Nephron (organoid): ENCODE measurements around the gene MBOAT7.
"Not testable (repeated sequence)": the region's sequence is repeated elsewhere in the genome, so short reads cannot be mapped to it uniquely, and the experiment has no call there.

Experiments used
- H3K27ac Mint-ChIP-seq, 3 experiments: 2 replicates each; pipeline ENCODE4 v1.8.0; 2020; ENCODE audit warnings: mixed read lengths in 3 of 3, mild to moderate bottlenecking in 2 of 3, moderate library complexity in 1 of 3
- H3K27me3 Mint-ChIP-seq: 2 replicates; pipeline ENCODE4 v1.8.0; 2021; ENCODE audit warnings: low read depth, mild to moderate bottlenecking, moderate library complexity, mixed read lengths
- H3K36me3 Mint-ChIP-seq: 2 replicates; pipeline ENCODE4 v1.8.0; 2020; ENCODE audit warnings: low read depth, mixed read lengths
- H3K4me1 Mint-ChIP-seq: 2 replicates; pipeline ENCODE4 v1.8.0; 2020; ENCODE audit warnings: mixed read lengths
- H3K4me3 Mint-ChIP-seq, 3 experiments: 2 replicates each; pipeline ENCODE4 v1.8.0; 2020; ENCODE audit warnings: mild to moderate bottlenecking in 3 of 3, mixed read lengths in 3 of 3, moderate library complexity in 2 of 3
- H3K9me3 Mint-ChIP-seq: 2 replicates; pipeline ENCODE4 v1.8.0; 2020; ENCODE audit warnings: mixed read lengths
- TF ChIP-seq, protein P1 (sequence below), 3 experiments: fragments of 200-600 bp; sonication (generic); IDR thresholded peaks; one replicate each; pipeline ENCODE4 v1.5.0; 2021; ENCODE audit warnings: antibody characterized with exemption in 3 of 3; ENCODE audit not compliant: unreplicated experiment in 3 of 3

The MBOAT7 gene

DNA sequence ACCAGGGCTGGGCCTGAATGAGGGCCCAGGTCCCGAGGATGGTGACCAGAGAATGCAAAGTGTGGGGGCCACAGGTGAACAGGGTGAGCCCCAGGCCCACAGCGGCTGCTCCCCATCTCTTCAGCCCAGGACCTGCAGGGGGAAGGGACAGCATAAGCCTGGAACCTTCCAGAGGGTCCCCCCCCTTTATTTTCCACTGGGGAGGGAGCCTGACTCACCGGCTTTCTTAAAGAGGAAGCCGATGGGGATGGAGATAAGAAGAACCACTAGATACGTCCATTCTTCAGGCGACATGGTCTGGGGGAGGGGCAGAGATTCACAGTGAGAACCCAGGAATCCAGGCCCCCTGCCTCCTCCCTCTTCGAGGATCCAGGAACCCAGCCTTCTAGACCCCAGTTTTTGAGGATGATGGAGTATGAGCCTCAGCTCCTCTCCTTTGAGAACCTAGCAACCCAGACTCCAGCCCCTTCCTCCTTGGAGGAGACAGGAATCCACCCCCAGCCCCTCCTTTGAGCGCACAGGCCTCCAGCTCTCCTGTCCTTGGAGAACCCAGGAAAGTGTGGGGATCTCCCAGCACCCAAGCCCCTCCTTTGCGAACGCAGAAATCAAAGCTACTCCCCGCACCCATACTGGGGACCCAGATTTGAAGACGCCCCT is 1.0 kb downstream of the MBOAT7 start:
- Mint-ChIP-seq H3K4me3 (peak overlapping the region; percentile 91 to 95 (median 93)), H3K4me1 (peaks cover 24% of the 10 kb centered on the region), H3K9me3 (no peaks in the 10 kb centered on the region), H3K27ac (peak overlapping the region; percentile 82 to 93 (median 87)), H3K36me3 (peaks cover 31% of the 10 kb centered on the region), H3K27me3 (peaks cover 3% of the 10 kb centered on the region)
- TF ChIP-seq, protein P1, sequence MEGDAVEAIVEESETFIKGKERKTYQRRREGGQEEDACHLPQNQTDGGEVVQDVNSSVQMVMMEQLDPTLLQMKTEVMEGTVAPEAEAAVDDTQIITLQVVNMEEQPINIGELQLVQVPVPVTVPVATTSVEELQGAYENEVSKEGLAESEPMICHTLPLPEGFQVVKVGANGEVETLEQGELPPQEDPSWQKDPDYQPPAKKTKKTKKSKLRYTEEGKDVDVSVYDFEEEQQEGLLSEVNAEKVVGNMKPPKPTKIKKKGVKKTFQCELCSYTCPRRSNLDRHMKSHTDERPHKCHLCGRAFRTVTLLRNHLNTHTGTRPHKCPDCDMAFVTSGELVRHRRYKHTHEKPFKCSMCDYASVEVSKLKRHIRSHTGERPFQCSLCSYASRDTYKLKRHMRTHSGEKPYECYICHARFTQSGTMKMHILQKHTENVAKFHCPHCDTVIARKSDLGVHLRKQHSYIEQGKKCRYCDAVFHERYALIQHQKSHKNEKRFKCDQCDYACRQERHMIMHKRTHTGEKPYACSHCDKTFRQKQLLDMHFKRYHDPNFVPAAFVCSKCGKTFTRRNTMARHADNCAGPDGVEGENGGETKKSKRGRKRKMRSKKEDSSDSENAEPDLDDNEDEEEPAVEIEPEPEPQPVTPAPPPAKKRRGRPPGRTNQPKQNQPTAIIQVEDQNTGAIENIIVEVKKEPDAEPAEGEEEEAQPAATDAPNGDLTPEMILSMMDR (IDR thresholded peaks at IDR 0.05; ENCODE audit: unreplicated experiment in 3 of 3): no peak

DNA sequence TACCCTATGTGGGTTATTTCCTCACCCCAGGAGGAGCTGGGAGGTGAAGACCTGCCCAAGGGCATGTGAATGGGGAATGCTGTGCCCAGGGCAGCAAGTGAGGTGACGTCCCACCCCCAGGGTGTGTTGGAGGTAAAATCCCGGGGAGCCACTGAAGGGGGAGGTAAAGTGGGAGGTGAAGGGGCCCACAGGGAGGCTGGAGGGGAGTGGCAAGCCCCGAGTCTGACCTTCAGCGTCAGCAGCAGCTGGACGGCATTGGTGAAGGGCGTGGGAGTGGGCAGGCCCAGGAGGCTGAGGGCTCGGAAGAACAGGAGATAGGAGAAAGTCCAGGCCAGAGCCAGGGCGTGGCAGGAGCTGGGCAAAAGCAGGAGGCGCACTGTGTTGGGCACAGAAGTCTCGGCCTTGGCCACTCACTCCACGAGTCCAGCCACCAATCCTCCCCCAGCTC is 2.4 kb downstream of the MBOAT7 start:
- Mint-ChIP-seq H3K27ac (peak overlapping the region; percentile 66 to 87 (median 69)), H3K9me3 (no peaks in the 10 kb centered on the region), H3K4me3 (peak overlapping the region; percentile 91 to 95 (median 93)), H3K36me3 (peaks cover 31% of the 10 kb centered on the region), H3K27me3 (peaks cover 3% of the 10 kb centered on the region), H3K4me1 (peaks cover 19% of the 10 kb centered on the region)
- TF ChIP-seq, protein P1 (IDR thresholded peaks at IDR 0.05; ENCODE audit: unreplicated experiment in 3 of 3): no peak

DNA sequence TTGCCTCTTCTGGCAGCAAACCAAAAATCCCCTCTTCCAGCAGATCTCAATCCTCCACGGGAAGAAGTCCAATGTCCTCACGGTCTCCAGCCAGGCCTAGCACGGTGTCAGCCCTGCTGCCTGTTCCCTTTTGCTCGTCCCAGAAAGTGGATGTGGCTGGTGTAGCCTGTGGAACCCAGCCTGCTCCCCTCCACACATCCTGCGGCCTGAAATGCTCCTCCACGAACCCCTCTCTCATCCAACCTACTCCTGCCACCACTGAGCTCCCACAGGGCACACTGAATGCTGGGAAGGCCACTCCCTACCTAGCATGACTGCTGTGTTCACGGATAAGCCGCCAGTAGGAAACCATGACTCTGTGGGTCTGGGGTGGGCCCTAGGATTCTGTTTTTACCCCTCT is 3.0 kb downstream of the MBOAT7 start:
- Mint-ChIP-seq H3K9me3 (no peaks in the 10 kb centered on the region), H3K4me3 (peak overlapping the region; percentile 26 to 95 (median 91)), H3K4me1 (peaks cover 13% of the 10 kb centered on the region), H3K27me3 (peaks cover 3% of the 10 kb centered on the region), H3K27ac (peak overlapping the region in 2 of 3 experiments; percentile 69 to 87), H3K36me3 (peaks cover 28% of the 10 kb centered on the region)
- TF ChIP-seq, protein P1 (IDR thresholded peaks at IDR 0.05; ENCODE audit: unreplicated experiment in 3 of 3): no peak

DNA sequence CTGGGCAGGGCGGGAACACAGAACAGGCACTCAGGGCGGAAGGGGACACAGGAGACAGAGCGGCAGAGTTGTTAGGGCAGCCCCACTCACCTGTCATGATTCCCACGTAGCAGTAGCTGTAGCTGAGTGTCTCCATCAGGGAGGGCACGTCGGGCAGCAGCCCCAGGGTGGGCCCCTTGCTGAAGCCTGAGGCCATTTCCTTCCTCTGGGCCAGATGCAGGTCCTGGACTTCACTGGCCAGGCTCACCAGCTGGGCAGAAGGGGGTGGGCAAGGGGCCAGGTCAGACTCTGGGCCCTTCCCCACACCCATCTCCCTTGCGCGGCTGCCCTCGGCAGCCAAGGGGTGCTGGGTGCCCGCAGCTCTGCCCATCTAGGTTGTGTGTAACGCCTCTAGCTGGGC is 5.9 kb downstream of the MBOAT7 start:
- H3K36me3 Mint-ChIP-seq: peaks cover 33% of the 10 kb centered on the region
- H3K27ac Mint-ChIP-seq: no peak overlapping the region
- no peaks in the 10 kb centered on the region for H3K9me3 Mint-ChIP-seq
- peaks cover 18% of the 10 kb centered on the region for H3K4me1 Mint-ChIP-seq
- H3K4me3 Mint-ChIP-seq: no peak overlapping the region
- H3K27me3 Mint-ChIP-seq: peaks cover 3% of the 10 kb centered on the region
- TF ChIP-seq, protein P1 (IDR thresholded peaks at IDR 0.05; ENCODE audit: unreplicated experiment in 3 of 3): no peak

DNA sequence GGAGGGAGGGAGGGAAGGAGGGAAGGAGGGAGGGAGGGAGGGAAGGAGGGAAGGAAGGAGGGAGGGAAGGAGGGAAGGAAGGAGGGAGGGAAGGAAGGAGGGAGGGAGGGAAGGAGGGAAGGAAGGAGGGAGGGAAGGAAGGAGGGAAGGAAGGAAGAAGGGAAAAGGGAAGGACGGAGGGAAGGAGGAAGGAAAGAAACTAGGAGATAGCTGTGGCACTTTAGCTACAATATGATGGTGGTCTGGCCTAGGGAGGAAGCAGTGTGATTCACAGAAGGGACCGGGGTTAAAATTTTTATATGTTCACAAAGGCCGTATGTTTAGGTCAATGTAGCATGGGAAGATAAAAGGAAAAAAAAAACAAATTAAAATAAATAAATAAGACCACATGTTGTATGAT is 7.5 kb downstream of the MBOAT7 start:
- H3K36me3 Mint-ChIP-seq: peaks cover 35% of the 10 kb centered on the region
- not testable (repeated sequence) for H3K4me3 Mint-ChIP-seq, H3K27ac Mint-ChIP-seq, H3K9me3 Mint-ChIP-seq, H3K4me1 Mint-ChIP-seq, H3K27me3 Mint-ChIP-seq

DNA sequence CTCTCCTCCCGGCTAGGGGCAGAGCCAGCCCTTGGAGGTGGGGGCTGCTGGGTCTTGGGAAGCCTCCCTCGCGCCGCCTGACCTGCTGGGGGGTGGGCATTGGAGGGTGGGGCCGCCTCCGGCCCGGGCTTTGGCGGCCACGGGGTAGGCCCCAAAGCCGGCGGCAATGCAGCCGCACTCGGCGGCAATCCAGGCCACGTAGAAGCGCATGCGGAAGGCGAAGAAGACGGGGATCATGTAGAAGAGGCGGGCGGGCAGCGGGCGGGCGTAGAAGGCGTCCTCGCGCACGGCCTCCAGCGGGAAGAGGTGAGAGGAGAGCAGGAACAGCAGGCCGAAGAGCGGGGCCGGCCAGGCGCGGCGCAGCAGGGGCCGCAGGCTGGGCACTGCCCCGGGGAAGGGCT is 8.7 kb downstream of the MBOAT7 start:
- Mint-ChIP-seq H3K4me3 (no peak overlapping the region), H3K36me3 (peaks cover 29% of the 10 kb centered on the region), H3K27ac (no peak overlapping the region), H3K4me1 (peaks cover 10% of the 10 kb centered on the region), H3K9me3 (no peaks in the 10 kb centered on the region), H3K27me3 (no peaks in the 10 kb centered on the region)
- TF ChIP-seq, protein P1 (IDR thresholded peaks at IDR 0.05; ENCODE audit: unreplicated experiment in 3 of 3): no peak
